Right forelimb (tissue), 1 donor: ENCODE data around the gene PKP1.

Source experiments
- DNase-seq: peaks from one replicate; pipeline ENCODE4 v3.0.0-alpha.2; 2018

PKP1 gene

DNA sequence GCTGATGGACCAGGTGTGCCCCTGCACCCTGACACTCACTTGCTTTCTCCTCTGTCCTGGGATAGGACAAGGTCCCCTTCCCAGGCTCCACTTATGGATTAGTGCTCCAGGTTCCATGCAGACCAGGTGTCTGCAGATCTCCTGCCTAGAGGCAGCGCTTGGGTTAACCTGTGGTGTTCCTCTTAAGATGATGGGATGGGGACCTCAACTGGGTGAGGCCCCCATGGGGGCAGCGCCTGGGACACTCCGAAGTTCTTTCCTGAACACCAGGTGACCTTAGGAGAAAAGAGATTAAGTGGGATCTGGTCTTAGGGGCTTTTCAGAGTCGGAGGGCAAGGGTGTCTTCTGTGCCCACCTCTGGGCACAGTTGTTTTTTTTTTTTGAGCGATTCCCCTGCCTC, 72.9 kb downstream of the PKP1 start:
- no peak for DNase-seq

DNA sequence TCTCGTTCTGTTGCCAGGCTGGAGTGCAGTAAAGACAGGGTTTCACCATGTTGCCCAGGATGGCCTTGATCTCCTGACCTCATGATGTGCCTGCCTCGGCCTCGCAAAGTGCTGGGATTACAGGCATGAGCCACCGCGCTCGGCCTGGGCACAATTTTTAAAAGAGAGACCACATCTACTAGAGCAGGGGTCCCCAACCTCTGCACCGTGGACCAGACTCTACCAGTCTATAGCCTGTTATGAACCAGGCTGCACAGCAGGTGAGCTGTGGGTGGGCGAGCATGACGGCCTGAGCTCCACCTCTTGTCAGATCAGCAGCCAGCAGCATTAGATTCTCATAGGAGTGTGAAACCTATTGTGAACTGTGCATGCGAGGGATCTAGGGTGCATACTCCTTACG, 73.4 kb downstream of the PKP1 start:
- DNase-seq, result no peak

DNA sequence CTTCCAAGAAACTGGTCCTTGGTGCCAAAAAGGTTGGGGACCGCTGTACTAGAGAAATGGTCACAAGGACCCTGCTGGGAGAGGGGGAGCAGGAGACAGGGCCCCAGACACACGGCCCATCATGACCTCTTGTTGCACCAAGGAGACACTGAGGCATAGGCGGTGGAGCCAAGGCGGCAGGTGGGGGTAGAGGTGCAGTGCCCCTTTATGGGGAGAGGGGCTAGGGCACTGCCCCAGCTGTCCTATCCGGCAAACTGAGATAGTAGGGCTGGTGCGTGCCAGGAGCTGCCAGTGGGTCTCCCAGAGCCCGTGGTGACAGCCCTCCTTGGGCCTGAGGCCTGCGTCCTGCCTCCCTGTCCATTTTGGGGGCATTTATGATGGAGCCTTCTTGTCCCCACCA, 73.9 kb downstream of the PKP1 start:
- DNase-seq, result no peak

DNA sequence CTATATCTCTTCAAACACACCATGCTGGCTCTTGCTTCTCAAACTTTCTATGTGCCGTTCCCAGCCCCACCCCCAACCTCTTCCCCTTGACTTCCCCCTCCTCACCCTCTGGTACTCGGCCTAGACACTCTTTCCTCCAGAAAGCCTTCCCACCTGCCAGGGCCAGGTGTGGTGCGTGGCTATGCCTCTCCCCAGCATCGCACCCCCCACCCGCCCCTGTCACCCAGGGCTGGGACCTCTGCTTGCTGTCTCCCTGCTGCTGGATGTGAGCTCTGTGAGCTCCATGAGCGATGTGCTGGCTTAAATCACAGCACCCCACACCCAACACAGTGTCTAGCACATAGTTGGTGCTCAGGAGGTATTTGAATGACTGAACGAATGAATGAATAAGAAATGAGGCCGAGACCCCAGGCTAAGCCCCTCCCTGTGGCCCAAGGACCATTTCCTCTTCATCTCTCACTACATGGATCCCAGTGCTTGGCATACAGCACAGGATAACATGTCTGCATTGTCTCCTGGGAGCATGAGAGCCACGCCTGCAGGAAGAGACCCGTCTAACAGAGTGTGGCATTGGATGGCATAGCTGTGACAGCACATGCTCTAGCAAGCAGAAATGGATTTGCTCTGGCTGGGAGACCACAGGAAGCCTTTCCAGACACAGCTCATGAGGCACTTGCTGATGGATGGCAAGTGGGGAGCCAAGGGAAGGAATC, 74.5 kb downstream of the PKP1 start:
- DNase-seq, result no peak

DNA sequence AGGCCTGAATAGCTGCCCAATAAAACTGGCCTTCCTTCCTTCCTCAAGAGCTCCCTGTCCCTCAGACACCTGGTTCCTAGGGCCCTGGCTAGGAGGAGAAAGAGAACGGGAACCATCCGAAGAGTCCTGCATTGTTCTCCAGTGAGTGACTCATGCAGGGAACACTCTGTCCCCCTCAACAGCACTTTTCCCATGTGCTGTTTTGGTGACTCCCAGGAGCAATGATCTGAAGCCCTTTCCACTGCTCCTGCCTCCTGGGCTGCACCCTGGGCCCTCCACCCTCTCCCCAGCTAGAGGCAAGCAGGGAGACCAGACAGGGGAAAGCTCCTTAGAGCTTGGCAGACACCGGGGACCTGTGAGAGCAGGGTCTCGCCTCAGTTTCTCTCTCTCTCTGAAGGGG, 75.3 kb downstream of the PKP1 start:
- no peak for DNase-seq

DNA sequence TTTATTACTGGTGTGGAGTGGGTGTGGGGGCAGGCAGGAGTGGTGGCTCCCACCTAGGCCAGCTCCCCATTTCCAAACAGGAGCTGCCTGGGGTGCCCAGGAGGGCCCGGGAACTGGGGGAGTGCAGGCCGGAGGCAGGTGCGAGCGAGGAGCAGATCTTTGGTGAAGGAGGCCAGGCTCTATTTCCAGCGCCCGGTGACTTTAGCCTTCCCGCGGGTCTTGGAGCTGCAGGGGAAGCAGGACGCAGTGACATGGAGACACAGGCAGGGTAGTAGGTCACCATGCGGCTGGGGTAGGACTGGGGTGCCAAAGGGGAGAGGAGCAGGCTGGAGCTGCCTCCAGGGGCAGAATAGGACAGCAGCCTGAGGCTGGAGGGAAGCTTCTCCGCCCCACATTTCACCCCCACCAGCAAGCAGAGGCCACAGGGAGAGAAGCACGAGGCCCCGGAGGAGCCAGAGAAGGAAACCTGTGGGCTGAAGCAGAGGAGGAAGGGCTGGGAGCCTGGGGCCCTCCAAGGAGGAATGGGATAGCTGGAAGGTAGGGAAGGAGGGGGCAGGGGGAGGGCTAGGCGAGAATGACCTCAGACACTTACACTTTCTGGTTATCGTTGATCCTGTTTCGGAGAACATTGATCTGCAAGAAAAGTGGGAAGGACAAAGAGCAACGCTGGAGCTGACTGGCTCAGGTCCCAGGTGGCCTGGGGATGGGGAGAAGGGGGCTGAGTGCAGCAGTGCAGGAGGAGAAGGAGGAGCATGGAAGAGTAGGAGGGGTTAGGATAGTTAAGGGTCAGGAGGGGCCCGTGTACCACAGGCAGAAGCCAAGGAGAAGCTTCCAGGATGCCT, 75.9 kb downstream of the PKP1 start:
- DNase-seq, result no peak

DNA sequence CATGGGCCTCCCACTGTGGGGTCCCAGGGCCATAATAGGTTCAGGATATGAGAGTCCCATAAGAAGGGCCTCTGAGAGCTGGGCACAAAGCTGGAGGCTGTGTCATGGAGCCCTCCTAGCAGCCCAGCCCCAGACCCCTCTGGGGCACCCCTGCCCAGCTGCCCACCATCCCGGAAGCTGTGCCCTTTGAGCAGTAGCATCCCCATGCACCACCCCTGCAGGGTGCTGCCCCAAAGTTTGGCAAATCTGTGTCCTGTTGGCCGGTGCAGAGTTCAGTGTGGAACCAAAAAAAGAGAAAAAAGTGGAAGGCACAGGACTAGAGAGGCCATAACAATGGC, 76.5 kb downstream of the PKP1 start:
- no peak for DNase-seq

DNA sequence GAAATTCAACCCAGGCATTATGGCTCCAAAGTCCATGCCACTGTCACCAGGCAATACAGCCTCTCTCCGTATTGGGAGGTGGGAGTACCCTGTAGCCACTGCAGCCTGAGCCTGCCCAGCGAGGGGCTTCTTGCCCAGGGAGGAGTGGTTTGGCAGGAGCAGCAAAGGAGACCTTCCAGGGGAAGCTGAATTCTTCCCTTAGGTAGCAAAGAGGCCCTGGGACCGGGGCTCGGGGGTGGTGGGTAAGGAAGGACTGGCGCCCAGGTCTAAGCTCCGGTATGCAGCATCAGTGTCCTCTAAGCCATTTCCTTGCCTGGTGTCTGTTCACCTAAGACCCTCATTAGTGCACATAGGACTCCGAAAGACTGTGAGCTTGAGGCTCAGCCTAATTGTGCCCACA, 77.2 kb downstream of the PKP1 start:
- no peak for DNase-seq

DNA sequence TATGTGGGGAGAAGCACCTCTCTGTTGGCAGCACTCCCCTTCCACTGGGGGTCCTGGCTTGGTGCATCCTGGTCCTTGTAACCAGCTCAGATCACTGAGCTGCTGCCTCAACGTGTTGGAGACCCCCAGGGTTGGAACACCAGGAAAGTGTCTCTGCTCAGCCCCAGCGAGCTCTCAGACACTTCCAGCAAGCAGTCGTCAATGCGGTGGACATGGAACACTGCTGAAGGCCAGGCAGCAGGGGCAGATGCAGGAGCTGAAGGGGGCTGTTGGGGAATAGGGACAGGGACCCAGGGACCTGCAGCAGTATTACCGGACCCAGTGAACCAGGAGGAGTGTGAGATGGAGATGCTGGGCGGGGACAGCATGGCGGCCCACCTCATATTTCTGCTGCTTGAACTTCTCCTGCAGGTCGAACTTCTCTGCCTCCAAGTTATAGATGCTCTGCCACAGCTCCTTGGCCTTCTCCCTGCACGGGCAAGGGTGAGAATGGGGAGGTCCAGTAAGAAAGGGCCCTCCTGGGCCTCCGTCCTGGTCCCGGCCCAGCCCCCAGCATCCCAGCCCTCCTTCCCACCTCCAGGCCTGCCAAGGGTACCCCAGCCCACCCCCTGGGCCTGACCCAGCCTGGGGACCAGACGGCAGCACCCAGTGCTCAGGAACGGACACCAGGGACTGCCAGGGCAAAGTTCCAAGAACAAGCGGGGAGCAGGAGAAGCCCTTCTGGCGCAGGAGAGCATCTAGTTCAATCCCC, 77.8 kb downstream of the PKP1 start:
- DNase-seq, result no peak

DNA sequence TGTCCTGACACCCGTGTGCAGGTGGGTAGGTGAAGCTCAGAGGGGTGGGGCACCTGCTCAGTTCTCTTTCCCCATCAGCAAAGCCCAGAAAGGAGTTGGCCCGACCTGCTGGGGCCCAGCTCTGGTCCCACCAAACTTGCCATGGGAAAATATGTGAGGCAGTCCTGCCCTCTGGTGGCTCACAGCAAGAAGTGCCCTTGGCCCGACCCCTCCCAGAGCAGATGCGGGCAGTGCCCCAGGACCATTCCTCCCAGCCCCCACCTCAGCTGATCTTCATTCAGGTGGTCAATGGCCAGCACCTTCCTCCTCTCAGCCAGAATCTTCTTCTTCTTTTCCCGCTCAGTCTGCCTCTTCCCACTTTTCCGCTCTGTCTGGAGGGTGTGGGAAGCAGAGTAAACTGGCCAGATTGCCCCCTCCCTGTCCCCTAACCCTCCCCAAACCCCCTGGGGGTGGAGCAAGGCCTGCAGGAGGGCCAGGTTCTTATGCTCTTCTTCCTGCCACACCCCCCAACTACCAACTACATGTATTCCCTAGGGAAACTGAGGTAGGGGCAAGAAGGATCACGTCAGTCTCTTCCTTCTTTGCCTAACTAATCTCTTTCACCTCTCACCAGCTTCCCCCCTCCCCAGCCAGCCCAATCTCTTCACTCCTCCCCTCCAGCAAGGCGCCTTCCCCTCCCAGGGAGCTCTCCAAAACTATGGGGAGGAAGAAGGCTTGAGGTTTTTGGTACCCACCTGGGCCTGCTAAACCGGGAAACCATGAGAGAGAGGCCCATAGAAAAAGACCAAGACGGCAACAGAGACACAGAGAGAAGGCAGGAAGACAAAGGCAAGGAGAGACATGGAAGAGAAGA, 78.6 kb downstream of the PKP1 start:
- peak; percentile 68 for DNase-seq

DNA sequence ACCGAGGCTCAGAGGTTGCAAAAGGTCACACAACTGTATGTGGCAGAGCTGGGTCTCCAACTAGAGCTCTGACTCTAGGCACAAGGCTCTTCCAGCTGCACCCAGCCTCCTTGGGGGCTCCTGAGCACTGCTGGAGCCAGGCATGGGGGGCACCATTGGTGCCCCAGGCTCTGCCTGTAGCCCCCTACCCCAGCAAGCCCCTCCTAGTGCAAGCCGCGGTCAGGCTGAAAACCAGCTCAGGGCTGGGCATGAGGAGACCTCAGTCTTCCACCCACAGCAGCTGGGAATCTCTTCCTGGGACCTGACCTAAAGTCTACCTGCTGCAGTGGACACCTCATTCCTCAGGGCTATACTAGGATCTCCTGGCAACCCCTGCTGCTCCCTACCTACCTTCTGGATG, 79.6 kb downstream of the PKP1 start:
- no peak for DNase-seq

DNA sequence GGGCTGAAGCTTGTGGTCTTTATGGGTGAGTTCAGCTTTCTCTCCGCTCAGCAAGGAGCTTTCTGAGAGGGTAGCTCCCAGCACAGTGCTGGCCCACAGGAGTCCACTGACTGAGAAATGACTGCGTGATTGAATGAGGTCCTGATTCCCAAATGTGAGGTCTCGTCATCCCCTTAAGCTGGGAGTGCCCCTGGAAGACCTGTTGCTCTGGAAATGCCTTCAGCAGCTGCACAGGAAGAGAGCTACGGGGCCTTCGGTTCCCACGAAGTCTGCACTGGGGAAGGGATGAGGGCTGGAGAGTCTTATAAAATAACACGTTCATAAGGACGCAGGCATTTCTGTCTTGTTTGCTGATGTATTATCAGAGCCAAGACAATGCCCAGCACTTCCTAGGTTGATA, 80.2 kb downstream of the PKP1 start:
- peak; percentile 35 for DNase-seq

DNA sequence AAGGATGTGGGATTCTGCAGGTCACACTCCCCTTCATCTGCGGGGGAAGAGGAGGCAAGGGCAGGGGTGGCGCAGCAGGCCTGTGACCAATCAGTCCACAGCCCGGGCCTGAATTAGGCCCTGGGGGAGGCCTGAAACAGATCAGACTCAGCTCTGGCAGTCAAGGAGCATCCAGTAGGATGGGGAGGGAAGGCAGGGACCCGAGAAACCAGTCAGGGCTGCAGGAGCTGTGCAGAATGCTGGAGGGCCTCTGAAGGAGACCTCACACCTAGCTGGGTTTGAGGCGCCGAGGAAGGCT, 81.5 kb downstream of the PKP1 start:
- DNase-seq, result no peak

DNA sequence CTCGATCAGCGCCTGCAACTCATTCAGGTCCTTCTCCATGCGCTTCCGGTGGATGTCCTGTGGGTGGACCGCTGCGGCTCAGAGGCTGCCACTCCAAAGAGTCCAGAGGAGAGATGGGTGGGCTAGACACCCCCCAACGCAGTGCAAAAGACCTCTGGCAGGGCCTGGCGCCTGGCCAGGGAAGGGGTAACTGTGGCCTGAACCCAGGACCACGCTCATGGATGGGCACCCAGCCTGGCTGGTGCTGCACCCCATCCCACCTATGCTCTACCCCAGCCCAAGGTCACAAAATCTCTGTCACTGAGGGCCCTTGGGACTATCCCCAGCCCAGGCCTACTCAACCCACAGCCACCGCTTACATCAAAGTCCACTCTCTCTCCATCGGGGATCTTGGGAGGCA, 81.9 kb downstream of the PKP1 start:
- DNase-seq, result no peak

DNA sequence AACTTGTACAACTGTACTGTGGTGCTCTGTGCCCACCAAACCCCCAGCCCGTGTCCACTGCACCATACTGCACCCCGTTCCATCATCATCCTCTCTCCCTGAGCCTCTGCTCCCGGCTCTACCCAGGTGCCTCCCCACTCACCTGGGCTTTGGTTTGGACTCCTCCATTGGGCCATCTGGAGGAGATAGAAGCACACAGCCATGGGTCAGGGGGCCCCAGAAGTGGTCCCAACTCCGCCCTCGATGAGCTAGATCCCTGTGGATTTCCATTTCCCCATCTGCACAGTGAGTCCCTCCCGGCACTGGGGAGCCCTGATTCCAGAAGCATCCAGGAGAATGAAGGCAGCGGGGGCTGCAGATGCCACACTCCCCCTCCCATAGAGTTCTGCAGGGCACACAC, 83.4 kb downstream of the PKP1 start:
- no peak for DNase-seq

DNA sequence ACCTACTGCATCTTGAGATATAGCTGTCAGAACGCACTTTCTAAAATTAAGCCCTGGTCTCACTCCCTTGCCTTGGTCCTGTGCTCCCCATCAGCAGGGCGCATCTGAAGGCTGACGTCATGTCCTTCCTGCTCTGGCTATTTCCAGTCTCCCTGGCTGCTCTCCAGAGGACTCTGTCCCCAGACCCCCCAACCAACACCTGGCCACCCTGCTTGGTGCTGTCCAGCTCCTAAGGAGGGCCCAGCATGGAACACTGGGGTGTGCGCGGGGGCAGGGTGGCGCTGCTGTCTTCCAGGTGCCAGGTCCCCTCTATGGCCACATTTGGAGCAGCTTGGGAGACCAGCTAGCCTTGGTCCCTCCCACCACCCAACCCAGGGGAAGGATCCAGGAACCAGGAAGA, 85.9 kb downstream of the PKP1 start:
- DNase-seq, result no peak

DNA sequence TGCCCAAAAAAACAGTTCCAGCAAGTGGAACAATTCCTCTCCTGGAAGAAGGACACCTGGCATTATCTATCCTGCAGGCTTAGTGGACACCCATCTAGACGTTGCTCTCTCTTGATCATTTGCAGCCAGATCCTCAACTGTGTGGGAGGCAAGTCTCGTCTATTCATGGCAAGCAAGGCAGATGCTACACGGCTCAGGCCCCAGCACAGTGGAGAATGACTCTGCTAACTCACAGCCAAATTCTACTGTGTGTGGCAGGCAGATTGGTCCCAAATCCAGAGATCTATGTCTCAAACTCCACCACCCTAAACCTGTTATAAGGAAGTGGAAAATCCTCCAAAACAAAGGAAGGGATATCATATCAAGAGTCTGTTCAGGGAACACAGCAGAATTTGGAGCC, 87.2 kb downstream of the PKP1 start:
- no peak for DNase-seq

DNA sequence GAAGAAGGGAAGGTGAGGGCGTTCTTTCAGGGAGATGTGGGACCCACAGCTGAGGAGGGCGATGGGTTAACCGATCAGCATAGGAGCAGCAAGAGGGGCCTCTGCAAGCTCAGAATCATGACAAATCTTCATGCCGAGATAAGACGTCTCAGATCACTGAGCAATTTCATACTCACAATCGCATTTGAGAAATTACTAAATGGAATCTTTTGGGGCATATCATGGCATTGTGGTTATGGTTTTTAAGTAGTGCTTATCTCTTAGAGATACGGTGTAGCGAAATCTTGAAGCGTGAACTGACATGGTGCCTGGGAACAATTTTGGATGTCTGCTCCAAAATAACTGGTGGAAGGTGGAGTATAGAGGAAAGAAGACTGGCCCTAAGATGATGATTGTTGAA, 88.0 kb downstream of the PKP1 start:
- no peak for DNase-seq

DNA sequence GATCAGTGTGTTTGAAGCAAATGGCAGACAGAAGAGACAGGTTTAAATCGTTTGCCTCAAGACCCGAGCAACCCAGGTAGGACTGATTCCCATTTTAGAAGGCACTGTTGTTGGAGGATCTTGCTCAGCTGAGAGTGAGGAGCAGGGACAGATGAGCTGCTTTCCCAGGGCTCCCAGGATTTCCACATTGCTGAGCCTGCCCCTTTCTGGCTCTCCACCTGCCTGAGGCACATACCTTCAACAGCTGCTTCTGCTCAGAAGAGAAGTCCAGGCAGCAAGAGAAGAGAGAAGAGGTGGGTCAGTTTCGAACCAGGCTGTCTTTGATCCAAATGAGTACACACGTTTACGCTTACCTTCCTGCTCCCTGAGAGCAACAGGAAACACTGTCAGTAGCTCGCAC, 88.5 kb downstream of the PKP1 start:
- DNase-seq, result no peak

DNA sequence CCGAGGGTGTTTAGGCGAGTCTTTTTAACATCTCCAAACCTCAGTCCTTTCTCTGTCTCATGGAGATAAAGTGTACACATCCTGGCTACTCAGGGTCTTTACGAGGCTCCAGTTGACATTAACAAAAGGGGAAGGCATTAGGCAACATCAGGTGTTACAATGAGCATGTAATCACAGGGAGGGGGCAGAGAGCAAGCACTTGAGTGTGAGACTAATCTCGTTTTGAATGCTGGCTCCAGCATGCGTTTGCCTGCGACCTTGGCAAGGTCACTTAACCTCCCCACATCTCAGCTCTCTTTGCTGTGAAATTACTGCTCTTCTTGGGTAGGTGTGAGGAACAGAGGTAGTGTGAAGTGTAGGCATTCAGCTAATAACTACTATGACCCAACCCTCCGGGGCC, 91.1 kb downstream of the PKP1 start:
- DNase-seq, result no peak

DNA sequence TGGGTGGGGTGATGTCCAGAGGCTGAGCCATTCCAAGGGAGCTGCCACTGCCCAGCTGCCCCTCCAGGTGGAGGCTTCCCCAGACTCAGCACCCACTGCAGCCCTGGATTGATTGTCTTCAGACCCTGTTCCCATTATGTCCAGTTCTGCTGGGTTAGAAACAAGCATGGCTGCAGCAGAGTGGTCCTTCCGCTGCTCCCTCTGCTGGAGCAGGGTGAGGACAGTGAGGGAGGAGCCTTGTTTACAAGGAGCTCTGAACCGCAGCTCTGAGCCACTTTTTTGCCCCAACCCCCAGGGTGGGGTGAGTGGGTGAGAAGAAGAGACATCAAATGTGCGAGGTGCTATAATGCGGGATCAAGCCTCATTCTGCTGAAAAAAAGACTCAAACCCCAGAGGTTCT, 91.9 kb downstream of the PKP1 start:
- DNase-seq, result no peak

DNA sequence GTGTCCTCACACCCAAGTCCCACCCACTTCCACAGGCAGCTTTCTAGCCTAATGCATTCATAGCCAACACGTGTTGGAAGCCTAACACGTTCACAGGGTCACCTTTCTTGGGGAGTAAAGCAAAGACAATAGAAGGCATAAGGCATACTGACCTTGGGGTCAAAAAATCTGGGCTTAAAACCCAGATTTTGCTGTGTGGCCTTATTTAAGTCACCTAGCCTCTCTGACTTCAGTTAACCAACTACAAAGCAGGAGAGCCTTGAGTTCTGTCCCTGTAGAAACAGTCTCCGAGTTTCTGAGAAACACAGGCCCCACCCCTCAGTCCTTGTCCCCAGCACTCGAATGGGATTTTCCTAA, 92.8 kb downstream of the PKP1 start:
- no peak for DNase-seq
